ENCODE data around the gene PSMD11. TPM values are rescaled to one million over a fixed set of nuclear protein-coding genes. Genes with fewer than 3 reads are reported as not detected.

PSMD11 gene
- total RNA-seq, 2 experiments from 2014 or later: 109 to 135 TPM

GRCh38 chr17:32461853-32462617 lies 17.7 kb downstream of the PSMD11 start:
- ATAC-seq: peak; percentile 79
- H3K36me3 Mint-ChIP-seq (ENCODE audit: low read depth): peaks cover 58% of the 10 kb centered on the region
- no peaks in the 10 kb centered on the region for H3K27me3 Mint-ChIP-seq
- ChIA-PET CTCF (interaction anchor here (0.6 to 6.0 kb wide), 52 partner anchors 8 to 473 kb away, joined by 3 to 102 read pairs (median 5); partner anchors contain the start of genes CDK5R1 and PSMD11), POLR2A (no interaction called here)
- H3K27ac Mint-ChIP-seq: peak overlapping the region; percentile 56
- H3K4me3 Mint-ChIP-seq: no peak overlapping the region
- DNase-seq: peak; percentile 83
- intact Hi-C loops (cut with DNase I, micrococcal nuclease): loop anchor here (1.0 to 5.0 kb wide), 8 partner anchors 18 to 415 kb away; partner anchors contain the start of genes MYO1D (in 1 of the 2) and PSMD11 (in 1 of the 2)
- H3K9me3 Mint-ChIP-seq (ENCODE audit: low read depth): no peaks in the 10 kb centered on the region
- H3K4me1 Mint-ChIP-seq: peaks cover 33% of the 10 kb centered on the region

- peaks cover 22% of the 10 kb centered on the region for H3K4me1 Mint-ChIP-seq
- ATAC-seq (no peak), DNase-seq (no peak)
- CTCF ChIA-PET: interaction anchor here (0.6 to 6.0 kb wide), 31 partner anchors 9 to 414 kb away, joined by 3 to 102 read pairs (median 6); partner anchors contain the start of genes CDK5R1 and PSMD11
- POLR2A ChIA-PET: interaction anchor here (0.7 kb wide), 1 partner anchor 210 kb away, joined by 3 read pairs; no protein-coding TSS in a partner anchor
- no peaks in the 10 kb centered on the region for H3K27me3 Mint-ChIP-seq
- H3K9me3 Mint-ChIP-seq (ENCODE audit: low read depth): no peaks in the 10 kb centered on the region
- intact Hi-C loops (cut with DNase I, micrococcal nuclease): loop anchor here in 1 of 2 experiments (2.0 to 5.0 kb wide), 2 partner anchors 61 to 194 kb away; no protein-coding TSS in a partner anchor
- H3K4me3 Mint-ChIP-seq: no peak overlapping the region
- peaks cover 54% of the 10 kb centered on the region for H3K36me3 Mint-ChIP-seq (ENCODE audit: low read depth)
- H3K27ac Mint-ChIP-seq: no peak overlapping the region
Observed at GRCh38 chr17:32463304-32463703, 19.0 kb downstream of the PSMD11 start.

- Mint-ChIP-seq H3K9me3 (ENCODE audit: low read depth) (no peaks in the 10 kb centered on the region), H3K4me3 (no peak overlapping the region), H3K4me1 (peaks cover 17% of the 10 kb centered on the region), H3K27ac (no peak overlapping the region), H3K27me3 (no peaks in the 10 kb centered on the region), H3K36me3 (ENCODE audit: low read depth) (peaks cover 56% of the 10 kb centered on the region)
- ChIA-PET CTCF (interaction anchor here (0.6 to 6.0 kb wide), 13 partner anchors 8 to 413 kb away, joined by 3 to 102 read pairs (median 5); partner anchors contain the start of genes CDK5R1 and PSMD11), POLR2A (no interaction called here)
- ATAC-seq (no peak), DNase-seq (no peak)
- intact Hi-C loops (cut with DNase I, micrococcal nuclease): loop anchor here in 1 of 2 experiments (5.0 kb wide), 1 partner anchor 193 kb away; no protein-coding TSS in a partner anchor
Observed at GRCh38 chr17:32464374-32464773, 20.1 kb downstream of the PSMD11 start.

- intact Hi-C loops (cut with DNase I, micrococcal nuclease): no loop called here
- ATAC-seq: no peak
- POLR2A ChIA-PET: no interaction called here
- no peak overlapping the region for H3K4me3 Mint-ChIP-seq
- H3K9me3 Mint-ChIP-seq (ENCODE audit: low read depth): no peaks in the 10 kb centered on the region
- CTCF ChIA-PET: interaction anchor here (0.7 to 1.2 kb wide), 6 partner anchors 14 to 316 kb away, joined by 3 to 6 read pairs (median 3); partner anchors contain the start of gene PSMD11
- no peak for DNase-seq
- no peaks in the 10 kb centered on the region for H3K4me1 Mint-ChIP-seq
- no peaks in the 10 kb centered on the region for H3K27me3 Mint-ChIP-seq
- no peak overlapping the region for H3K27ac Mint-ChIP-seq
- H3K36me3 Mint-ChIP-seq (ENCODE audit: low read depth): peaks cover 55% of the 10 kb centered on the region
Observed at GRCh38 chr17:32467949-32468348, 23.6 kb downstream of the PSMD11 start.

- Mint-ChIP-seq H3K4me3 (no peak overlapping the region), H3K36me3 (ENCODE audit: low read depth) (peaks cover 71% of the 10 kb centered on the region), H3K27me3 (no peaks in the 10 kb centered on the region), H3K4me1 (peaks cover 5% of the 10 kb centered on the region), H3K27ac (no peak overlapping the region), H3K9me3 (ENCODE audit: low read depth) (no peaks in the 10 kb centered on the region)
- CTCF ChIA-PET: interaction anchor here (1.3 to 5.4 kb wide), 3 partner anchors 7 to 13 kb away, joined by 3 to 50 read pairs (median 4); no protein-coding TSS in a partner anchor
- POLR2A ChIA-PET: no interaction called here
- intact Hi-C loops (cut with DNase I, micrococcal nuclease): no loop called here
- DNase-seq (no peak), ATAC-seq (no peak)
Observed at GRCh38 chr17:32470405-32471167, 26.3 kb downstream of the PSMD11 start.

- Mint-ChIP-seq H3K9me3 (ENCODE audit: low read depth) (no peaks in the 10 kb centered on the region), H3K36me3 (ENCODE audit: low read depth) (peaks cover 65% of the 10 kb centered on the region), H3K4me1 (peaks cover 5% of the 10 kb centered on the region), H3K27me3 (no peaks in the 10 kb centered on the region), H3K27ac (peak overlapping the region; percentile 37), H3K4me3 (no peak overlapping the region)
- ChIA-PET POLR2A (no interaction called here), CTCF (interaction anchor here (0.6 to 5.4 kb wide), 4 partner anchors 8 to 204 kb away, joined by 3 to 50 read pairs (median 3); no protein-coding TSS in a partner anchor)
- DNase-seq: no peak
- ATAC-seq: no peak
- intact Hi-C loops (cut with DNase I, micrococcal nuclease): no loop called here
Observed at GRCh38 chr17:32471652-32472051, 27.3 kb downstream of the PSMD11 start.

- DNase-seq (no peak), ATAC-seq (no peak)
- Mint-ChIP-seq H3K27me3 (no peaks in the 10 kb centered on the region), H3K9me3 (ENCODE audit: low read depth) (no peaks in the 10 kb centered on the region), H3K36me3 (ENCODE audit: low read depth) (peaks cover 58% of the 10 kb centered on the region), H3K4me1 (peaks cover 5% of the 10 kb centered on the region), H3K4me3 (no peak overlapping the region), H3K27ac (no peak overlapping the region)
- intact Hi-C loops (cut with DNase I, micrococcal nuclease): no loop called here
- ChIA-PET CTCF (interaction anchor here (2.0 to 5.4 kb wide), 3 partner anchors 10 to 13 kb away, joined by 8 to 50 read pairs (median 14); no protein-coding TSS in a partner anchor), POLR2A (interaction anchor here (1.1 kb wide), 1 partner anchor 28 kb away, joined by 3 read pairs; no protein-coding TSS in a partner anchor)
Observed at GRCh38 chr17:32475258-32475657, 30.9 kb downstream of the PSMD11 start.

- H3K4me1 Mint-ChIP-seq: peaks cover 5% of the 10 kb centered on the region
- H3K4me3 Mint-ChIP-seq: no peak overlapping the region
- POLR2A ChIA-PET: no interaction called here
- peaks cover 51% of the 10 kb centered on the region for H3K36me3 Mint-ChIP-seq (ENCODE audit: low read depth)
- CTCF ChIA-PET: interaction anchor here (2.0 to 2.1 kb wide), 2 partner anchors 8 to 15 kb away, joined by 8 to 14 read pairs; no protein-coding TSS in a partner anchor
- H3K27me3 Mint-ChIP-seq: no peaks in the 10 kb centered on the region
- DNase-seq: no peak
- no peak for ATAC-seq
- no peaks in the 10 kb centered on the region for H3K9me3 Mint-ChIP-seq (ENCODE audit: low read depth)
- intact Hi-C loops (cut with DNase I, micrococcal nuclease): no loop called here
- H3K27ac Mint-ChIP-seq: peak overlapping the region; percentile 68
Observed at GRCh38 chr17:32477220-32477619, 32.9 kb downstream of the PSMD11 start.

- intact Hi-C loops (cut with DNase I, micrococcal nuclease): no loop called here
- peak overlapping the region; percentile 28 for H3K27ac Mint-ChIP-seq
- POLR2A ChIA-PET: no interaction called here
- no peak overlapping the region for H3K4me3 Mint-ChIP-seq
- H3K36me3 Mint-ChIP-seq (ENCODE audit: low read depth): peaks cover 46% of the 10 kb centered on the region
- peaks cover 6% of the 10 kb centered on the region for H3K4me1 Mint-ChIP-seq
- no peaks in the 10 kb centered on the region for H3K9me3 Mint-ChIP-seq (ENCODE audit: low read depth)
- H3K27me3 Mint-ChIP-seq: no peaks in the 10 kb centered on the region
- DNase-seq (no peak), ATAC-seq (no peak)
- CTCF ChIA-PET: interaction anchor here (1.2 to 1.5 kb wide), 2 partner anchors 10 to 15 kb away, joined by 5 to 8 read pairs; no protein-coding TSS in a partner anchor
Observed at GRCh38 chr17:32479074-32479617, 34.8 kb downstream of the PSMD11 start.

- H3K27me3 Mint-ChIP-seq: no peaks in the 10 kb centered on the region
- no peak overlapping the region for H3K4me3 Mint-ChIP-seq
- H3K36me3 Mint-ChIP-seq (ENCODE audit: low read depth): peaks cover 34% of the 10 kb centered on the region
- intact Hi-C loops (cut with DNase I, micrococcal nuclease): no loop called here
- ATAC-seq: no peak
- H3K4me1 Mint-ChIP-seq: peaks cover 12% of the 10 kb centered on the region
- H3K9me3 Mint-ChIP-seq (ENCODE audit: low read depth): no peaks in the 10 kb centered on the region
- CTCF ChIA-PET: interaction anchor here (0.9 to 6.6 kb wide), 3 partner anchors 10 to 18 kb away, joined by 3 to 67 read pairs (median 4); no protein-coding TSS in a partner anchor
- POLR2A ChIA-PET: interaction anchor here (0.7 kb wide), 1 partner anchor 285 kb away, joined by 3 read pairs; no protein-coding TSS in a partner anchor
- peak overlapping the region; percentile 40 for H3K27ac Mint-ChIP-seq
- no peak for DNase-seq
Observed at GRCh38 chr17:32481193-32481592, 36.9 kb downstream of the PSMD11 start.
